Prostate gland (tissue), 2 donors: ENCODE data around the gene ESPNL.

Source experiments
- POLR2A ChIP-seq: fragments of 450-650 bp; IDR thresholded peaks from one replicate; pipeline ENCODE4 v1.6.1; 2016; ENCODE audit warnings: antibody characterized with exemption, mild to moderate bottlenecking
- POLR2AphosphoS5 ChIP-seq: sonication (generic); formaldehyde crosslinking; IDR thresholded peaks from one replicate; pipeline ENCODE4 v1.6.1; 2017; ENCODE audit warnings: antibody characterized with exemption
- TF ChIP-seq, protein P1 (sequence below), 4 experiments: fragments of 200-600 bp in 2 of 4; fragments of 450-650 bp in 2 of 4; sonication (generic) in 2 of 4; IDR thresholded peaks; 1 replicate in 3 of 4; 2 replicates in 1 of 4; pipeline ENCODE4 v1.5.1; 2016 to 2019; ENCODE audit warnings: antibody characterized with exemption in 4 of 4, mild to moderate bottlenecking in 2 of 4, moderate library complexity in 2 of 4

DNA sequence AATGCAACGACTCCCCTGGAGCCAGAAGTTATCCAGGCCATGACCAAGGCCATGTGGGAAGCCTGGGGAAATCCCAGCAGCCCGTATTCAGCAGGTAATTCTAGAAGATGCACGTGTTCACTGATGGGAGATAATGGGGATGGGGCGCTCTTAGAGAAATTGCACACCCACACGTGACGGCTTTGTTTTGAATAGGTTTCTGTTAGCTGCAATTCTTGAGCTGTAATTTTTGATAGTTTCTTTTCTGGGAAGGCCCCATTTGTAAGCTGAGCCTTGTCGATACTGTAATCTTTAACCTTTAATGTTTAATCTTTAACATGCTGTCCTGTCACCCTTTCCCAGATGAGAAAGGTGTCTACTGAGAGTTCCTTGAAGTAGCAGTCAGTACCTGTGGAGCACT, 35.8 kb upstream of the ESPNL start:
- TF ChIP-seq, protein P1, sequence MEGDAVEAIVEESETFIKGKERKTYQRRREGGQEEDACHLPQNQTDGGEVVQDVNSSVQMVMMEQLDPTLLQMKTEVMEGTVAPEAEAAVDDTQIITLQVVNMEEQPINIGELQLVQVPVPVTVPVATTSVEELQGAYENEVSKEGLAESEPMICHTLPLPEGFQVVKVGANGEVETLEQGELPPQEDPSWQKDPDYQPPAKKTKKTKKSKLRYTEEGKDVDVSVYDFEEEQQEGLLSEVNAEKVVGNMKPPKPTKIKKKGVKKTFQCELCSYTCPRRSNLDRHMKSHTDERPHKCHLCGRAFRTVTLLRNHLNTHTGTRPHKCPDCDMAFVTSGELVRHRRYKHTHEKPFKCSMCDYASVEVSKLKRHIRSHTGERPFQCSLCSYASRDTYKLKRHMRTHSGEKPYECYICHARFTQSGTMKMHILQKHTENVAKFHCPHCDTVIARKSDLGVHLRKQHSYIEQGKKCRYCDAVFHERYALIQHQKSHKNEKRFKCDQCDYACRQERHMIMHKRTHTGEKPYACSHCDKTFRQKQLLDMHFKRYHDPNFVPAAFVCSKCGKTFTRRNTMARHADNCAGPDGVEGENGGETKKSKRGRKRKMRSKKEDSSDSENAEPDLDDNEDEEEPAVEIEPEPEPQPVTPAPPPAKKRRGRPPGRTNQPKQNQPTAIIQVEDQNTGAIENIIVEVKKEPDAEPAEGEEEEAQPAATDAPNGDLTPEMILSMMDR (IDR thresholded peaks at IDR 0.05), result no peak
- no peak for TF ChIP-seq POLR2AphosphoS5
- TF ChIP-seq POLR2A, result no peak
